HepG2 (cell line): ENCODE results near the gene DLL3. TPM values are rescaled to one million over a fixed set of nuclear protein-coding genes. Genes with fewer than 3 reads are reported as not detected.

Experiments
- ATF4 ChIP-seq, 2 experiments: fragments of 450-650 bp in 1 of 2; sonication (generic) in 1 of 2; formaldehyde crosslinking; IDR thresholded peaks; 2 replicates each; pipeline versions ENCODE4 v1.5.0 to v1.8.0; 2020 to 2022; ENCODE audit warnings: mild to moderate bottlenecking in 1 of 2, missing genetic modification reagents in 1 of 2
- CEBPG ChIP-seq: IDR thresholded peaks from 2 replicates; pipeline ENCODE4 v1.6.1; 2016
- DPF2 ChIP-seq: sonication (generic); formaldehyde crosslinking; IDR thresholded peaks from 2 replicates; pipeline ENCODE4 v1.4.0; 2020; ENCODE audit warnings: mild to moderate bottlenecking, low read depth, missing genetic modification reagents, borderline replicate concordance
- FIP1L1 ChIP-seq: fragments of 200-400 bp; formaldehyde crosslinking; IDR thresholded peaks from 2 replicates; pipeline ENCODE4 v1.6.1; 2018; ENCODE audit warnings: low read depth, mild to moderate bottlenecking, low read length, moderate library complexity, borderline replicate concordance; ENCODE audit not compliant: insufficient read depth
- HBP1 ChIP-seq: IDR thresholded peaks from 2 replicates; pipeline ENCODE4 v1.6.1; 2016; ENCODE audit warnings: low read depth, control low read depth
- HNF1B ChIP-seq: sonication (generic); formaldehyde crosslinking; IDR thresholded peaks from 2 replicates; pipeline ENCODE4 v1.5.1; 2020; ENCODE audit warnings: mild to moderate bottlenecking, moderate library complexity, missing genetic modification reagents
- HOXA5 ChIP-seq: sonication (generic); formaldehyde crosslinking; IDR thresholded peaks from 2 replicates; pipeline ENCODE4 v1.4.0; 2020; ENCODE audit warnings: missing genetic modification reagents
- HOXA9 ChIP-seq: sonication (generic); formaldehyde crosslinking; IDR thresholded peaks from 2 replicates; pipeline ENCODE4 v1.8.1; 2022; ENCODE audit warnings: missing genetic modification reagents, mild to moderate bottlenecking, moderate library complexity, borderline replicate concordance
- KDM4B ChIP-seq: sonication (generic); formaldehyde crosslinking; IDR thresholded peaks from 2 replicates; pipeline ENCODE4 v1.4.0; 2020; ENCODE audit warnings: missing genetic modification reagents
- MTF2 ChIP-seq: sonication (generic); formaldehyde crosslinking; IDR thresholded peaks from 2 replicates; pipeline ENCODE4 v1.5.0; 2020; ENCODE audit warnings: missing genetic modification reagents, borderline replicate concordance
- POLR2G ChIP-seq: fragments of 200-400 bp; formaldehyde crosslinking; IDR thresholded peaks from 2 replicates; pipeline ENCODE4 v1.6.1; 2018; ENCODE audit warnings: mild to moderate bottlenecking, low read depth, low read length, moderate library complexity
- SUZ12 ChIP-seq: fragments of 150-350 bp; IDR thresholded peaks from 2 replicates; pipeline ENCODE4 v1.6.1; 2014; ENCODE audit warnings: low read depth, low read length
- TEF ChIP-seq: sonication (generic); formaldehyde crosslinking; IDR thresholded peaks from 2 replicates; pipeline ENCODE4 v1.5.0; 2020; ENCODE audit warnings: missing genetic modification reagents
- TRIM24 ChIP-seq: sonication (generic); formaldehyde crosslinking; IDR thresholded peaks from 2 replicates; pipeline ENCODE4 v1.8.0; 2022; ENCODE audit warnings: mild to moderate bottlenecking, missing genetic modification reagents
- ZBTB21 ChIP-seq: sonication (generic); formaldehyde crosslinking; IDR thresholded peaks from 2 replicates; pipeline ENCODE4 v1.4.0; 2020; ENCODE audit warnings: missing genetic modification reagents
- ZFYVE20 ChIP-seq: sonication (generic); formaldehyde crosslinking; IDR thresholded peaks from 2 replicates; pipeline ENCODE4 v1.8.0; 2023; ENCODE audit warnings: low read depth, mild to moderate bottlenecking, moderate library complexity, missing genetic modification reagents, borderline replicate concordance
- ZNF224 ChIP-seq: sonication (generic); formaldehyde crosslinking; IDR thresholded peaks from 2 replicates; pipeline ENCODE4 v1.5.0; 2020; ENCODE audit warnings: mild to moderate bottlenecking, missing genetic modification reagents
- ZNF282 ChIP-seq: fragments of 450-650 bp; IDR thresholded peaks from 2 replicates; pipeline ENCODE4 v1.6.1; 2018; ENCODE audit not compliant: partially characterized antibody
- ZNF350 ChIP-seq: sonication (generic); formaldehyde crosslinking; IDR thresholded peaks from 2 replicates; pipeline ENCODE4 v1.4.0; 2020; ENCODE audit warnings: mild to moderate bottlenecking, low read depth, missing genetic modification reagents, borderline replicate concordance
- ZNF660 ChIP-seq: sonication (generic); formaldehyde crosslinking; IDR thresholded peaks from 2 replicates; pipeline ENCODE4 v1.5.1; 2020; ENCODE audit warnings: mild to moderate bottlenecking, low read depth, missing genetic modification reagents, borderline replicate concordance
- ZNF761 ChIP-seq: sonication (generic); formaldehyde crosslinking; conservative IDR thresholded peaks from 2 replicates; pipeline ENCODE4 v1.4.0; 2020; ENCODE audit warnings: mild to moderate bottlenecking, missing genetic modification reagents
- ZSCAN20 ChIP-seq: sonication (generic); formaldehyde crosslinking; IDR thresholded peaks from 2 replicates; pipeline ENCODE4 v1.4.0; 2020; ENCODE audit warnings: missing genetic modification reagents, mild to moderate bottlenecking, borderline replicate concordance
- ZSCAN31 ChIP-seq: sonication (generic); formaldehyde crosslinking; IDR thresholded peaks from 2 replicates; pipeline ENCODE4 v1.5.0; 2020; ENCODE audit warnings: low read depth, mild to moderate bottlenecking, missing genetic modification reagents
- ZZZ3 ChIP-seq: sonication (generic); formaldehyde crosslinking; IDR thresholded peaks from 2 replicates; pipeline ENCODE4 v1.4.0; 2020; ENCODE audit warnings: missing genetic modification reagents, mild to moderate bottlenecking, borderline replicate concordance
- polyA plus RNA-seq, 8 experiments: library from polyadenylated mRNA; depleted of rRNA in 3 of 8; stranded (reverse) in 7 of 8; unstranded in 1 of 8; fragments of >200 nt; fragmentation: Illumina TruSeq in 4 of 8; extraction: Trizol in 4 of 8; gene quantifications; 2 replicates each; pipeline versions ENCODE4 v1.2.1 to v1.2.3, GENCODE V29; 2011 to 2016; ENCODE audit warnings: low read depth in 4 of 8, missing spikeins in 1 of 8, mixed read lengths in 1 of 8; ENCODE audit not compliant: insufficient read depth in 1 of 8
- total RNA-seq, 5 experiments: library from RNA; depleted of rRNA; stranded (reverse); fragments of >200 nt; fragmentation: Illumina TruSeq; extraction: Trizol; gene quantifications; 2 replicates each; pipeline ENCODE4 v1.2.3, GENCODE V29; 2016; ENCODE audit warnings: low read depth in 1 of 5

The DLL3 gene
- total and polyA plus RNA-seq, 2 of the 13 experiments (the other 11 are each of a cell fraction or from before 2014, with no cell fraction given) = 0.35 to 0.55 TPM

- TF ChIP-seq HBP1 (CRISPR knock-in tag) (peak; percentile 39; the same call in 1 of the 2 replicates), HOXA5 (CRISPR knock-in tag) (peak; percentile 65), ZBTB21 (no peak), TEF (CRISPR knock-in tag) (no peak), MTF2 (CRISPR knock-in tag) (0 out of 2 replicates have a peak, but pooled peaks have one; percentile 12), DPF2 (CRISPR knock-in tag) (no peak), POLR2G (peak; percentile 88), ZNF660 (CRISPR knock-in tag) (no peak), ZFYVE20 (CRISPR knock-in tag) (no peak), HOXA9 (CRISPR knock-in tag) (0 out of 2 replicates have a peak, but pooled peaks have one; percentile 36), KDM4B (CRISPR knock-in tag) (peak; percentile 22; the same call in 1 of the 2 replicates), SUZ12 (no peak), ZNF761 (CRISPR knock-in tag) (peak; percentile 84), HNF1B (CRISPR knock-in tag) (peak; percentile 79), ZNF350 (CRISPR knock-in tag) (peak; percentile 92), ZZZ3 (CRISPR knock-in tag) (no peak; the same call in 1 of the 2 replicates), ZSCAN31 (CRISPR knock-in tag) (peak; percentile 42; the same call in 1 of the 2 replicates), FIP1L1 (no peak), ATF4 (CRISPR knock-in tag; IDR thresholded peaks at IDR 0.05) (peak in 1 of 2 experiments; percentile 79; a peak in 2 of 4 replicates), CEBPG (peak; percentile 62), ZNF224 (CRISPR knock-in tag) (peak; percentile 84; the same call in 1 of the 2 replicates), ZNF282 (no peak), TRIM24 (CRISPR knock-in tag) (no peak), ZSCAN20 (CRISPR knock-in tag) (0 out of 2 replicates have a peak, but pooled peaks have one; percentile 43)
Measured at GRCh38 chr19:39480337-39481228, 18.2 kb upstream of the DLL3 start, which contains the start of gene TIMM50 (continued).
